Keratinocyte (primary cell): ENCODE measurements around the gene CKAP2.

ENCODE experiments used
- EZH2 ChIP-seq: IDR thresholded peaks from one replicate; pipeline ENCODE4 v1.6.1; 2012; ENCODE audit warnings: inconsistent platforms, mild to moderate bottlenecking, low read length, moderate library complexity
- TF ChIP-seq, protein P1 (sequence below), 3 experiments: IDR thresholded peaks in 1 of 3; conservative IDR thresholded peaks in 1 of 3; optimal IDR thresholded peaks in 1 of 3; 2 replicates in 2 of 3; 3 replicates in 1 of 3; pipeline versions ENCODE3 to v1.5.1; 2011; ENCODE audit warnings: low read length in 3 of 3, mild to moderate bottlenecking in 3 of 3, moderate library complexity in 2 of 3, control low read depth in 1 of 3, inconsistent platforms in 1 of 3; ENCODE audit not compliant: insufficient read depth in 2 of 3; ENCODE audit errors: extremely low read depth in 1 of 3

DNA sequence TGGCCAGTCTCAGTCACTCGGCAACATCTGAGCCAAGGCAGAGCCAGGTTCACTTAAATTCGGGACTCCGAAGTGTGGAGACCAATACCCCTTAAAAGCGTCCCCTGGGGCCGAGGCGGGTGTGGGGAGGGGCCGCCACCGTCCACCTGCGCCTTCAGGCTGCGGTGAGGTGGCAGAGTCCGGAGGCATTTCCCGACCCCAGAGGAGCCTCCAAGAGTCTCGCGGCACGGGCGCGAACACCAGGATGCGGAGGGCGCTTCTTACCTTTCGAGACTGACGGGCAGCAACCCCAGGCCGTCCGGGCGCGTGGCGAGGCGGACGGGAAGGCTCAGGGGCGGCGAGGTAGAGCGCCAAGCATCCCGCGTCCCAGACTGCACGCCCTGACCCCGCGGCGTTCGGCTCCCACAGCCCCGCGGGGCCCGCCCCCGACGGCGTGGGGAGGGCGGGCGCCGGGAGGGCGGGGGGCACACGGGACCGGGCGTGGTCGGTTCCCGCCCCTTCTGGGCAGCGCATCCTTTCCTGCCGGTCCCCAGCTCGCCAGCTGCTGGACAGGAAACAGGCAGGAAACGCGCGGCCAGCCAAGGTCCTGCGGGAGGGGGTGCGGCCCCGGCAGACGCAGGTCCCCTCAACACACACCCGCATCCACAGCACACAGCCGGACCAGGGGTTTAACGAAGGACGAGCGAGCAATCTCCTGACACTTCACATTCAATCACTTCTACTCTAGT, 49.3 kb upstream of the CKAP2 start, which contains the start of gene THSD1:
- TF ChIP-seq, protein P1, sequence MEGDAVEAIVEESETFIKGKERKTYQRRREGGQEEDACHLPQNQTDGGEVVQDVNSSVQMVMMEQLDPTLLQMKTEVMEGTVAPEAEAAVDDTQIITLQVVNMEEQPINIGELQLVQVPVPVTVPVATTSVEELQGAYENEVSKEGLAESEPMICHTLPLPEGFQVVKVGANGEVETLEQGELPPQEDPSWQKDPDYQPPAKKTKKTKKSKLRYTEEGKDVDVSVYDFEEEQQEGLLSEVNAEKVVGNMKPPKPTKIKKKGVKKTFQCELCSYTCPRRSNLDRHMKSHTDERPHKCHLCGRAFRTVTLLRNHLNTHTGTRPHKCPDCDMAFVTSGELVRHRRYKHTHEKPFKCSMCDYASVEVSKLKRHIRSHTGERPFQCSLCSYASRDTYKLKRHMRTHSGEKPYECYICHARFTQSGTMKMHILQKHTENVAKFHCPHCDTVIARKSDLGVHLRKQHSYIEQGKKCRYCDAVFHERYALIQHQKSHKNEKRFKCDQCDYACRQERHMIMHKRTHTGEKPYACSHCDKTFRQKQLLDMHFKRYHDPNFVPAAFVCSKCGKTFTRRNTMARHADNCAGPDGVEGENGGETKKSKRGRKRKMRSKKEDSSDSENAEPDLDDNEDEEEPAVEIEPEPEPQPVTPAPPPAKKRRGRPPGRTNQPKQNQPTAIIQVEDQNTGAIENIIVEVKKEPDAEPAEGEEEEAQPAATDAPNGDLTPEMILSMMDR (optimal IDR thresholded peaks at IDR 0.05 in 1 of 3, IDR thresholded peaks at IDR 0.05 in 1 of 3, conservative IDR thresholded peaks at IDR 0.05 in 1 of 3; ENCODE audit: extremely low read depth in 1 of 3, insufficient read depth in 2 of 3, low read length in 3 of 3), result no peak
- no peak for TF ChIP-seq EZH2
